Nephron progenitor cell (in vitro differentiated cells): ENCODE data around the gene CCDC85A.

Experiments
- DNase-seq: peaks from one replicate; pipeline ENCODE4 v3.0.0; 2021
- H3K27ac Mint-ChIP-seq: 2 replicates; pipeline ENCODE4 v1.8.0; 2021; ENCODE audit warnings: mild to moderate bottlenecking, moderate library complexity, mixed read lengths
- H3K27me3 Mint-ChIP-seq: 2 replicates; pipeline ENCODE4 v1.8.0; 2021; ENCODE audit warnings: mild to moderate bottlenecking, low read depth, mixed read lengths; ENCODE audit not compliant: poor library complexity
- H3K36me3 Mint-ChIP-seq: 2 replicates; pipeline ENCODE4 v1.8.0; 2021; ENCODE audit warnings: low read depth, mixed read lengths
- H3K4me1 Mint-ChIP-seq: 2 replicates; pipeline ENCODE4 v1.8.0; 2021; ENCODE audit warnings: mixed read lengths
- H3K4me3 Mint-ChIP-seq: 2 replicates; pipeline ENCODE4 v1.8.0; 2021; ENCODE audit warnings: mild to moderate bottlenecking, moderate library complexity, mixed read lengths
- H3K9me3 Mint-ChIP-seq: 2 replicates; pipeline ENCODE4 v1.8.0; 2021; ENCODE audit warnings: mild to moderate bottlenecking, moderate library complexity, mixed read lengths
- CTCF ChIP-seq: fragments of 200-600 bp; sonication (generic); IDR thresholded peaks from 2 replicates; pipeline ENCODE4 v1.5.0; 2021; ENCODE audit warnings: antibody characterized with exemption

CCDC85A gene

GRCh38 chr2:56344771-56345170 lies 161.0 kb downstream of the CCDC85A start:
- Mint-ChIP-seq H3K9me3 (no peaks in the 10 kb centered on the region), H3K36me3 (no peaks in the 10 kb centered on the region), H3K4me3 (no peak overlapping the region), H3K27me3 (no peaks in the 10 kb centered on the region), H3K27ac (no peak overlapping the region), H3K4me1 (peaks cover 7% of the 10 kb centered on the region)
- TF ChIP-seq CTCF: no peak
- DNase-seq: no peak

- TF ChIP-seq CTCF: no peak
- no peak overlapping the region for H3K4me3 Mint-ChIP-seq
- no peaks in the 10 kb centered on the region for H3K36me3 Mint-ChIP-seq
Observed at GRCh38 chr2:56347881-56348280, 164.1 kb downstream of the CCDC85A start.

GRCh38 chr2:56348392-56349210 lies 164.8 kb downstream of the CCDC85A start:
- Mint-ChIP-seq H3K36me3 (no peaks in the 10 kb centered on the region), H3K4me3 (no peak overlapping the region), H3K27me3 (no peaks in the 10 kb centered on the region), H3K27ac (no peak overlapping the region), H3K9me3 (no peaks in the 10 kb centered on the region), H3K4me1 (no peaks in the 10 kb centered on the region)
- no peak for TF ChIP-seq CTCF
- no peak for DNase-seq

More at GRCh38 chr2:56347881-56348280, 164.1 kb downstream of the CCDC85A start:
- Mint-ChIP-seq H3K27ac (no peak overlapping the region), H3K9me3 (no peaks in the 10 kb centered on the region), H3K27me3 (no peaks in the 10 kb centered on the region), H3K4me1 (no peaks in the 10 kb centered on the region)
- no peak for DNase-seq

GRCh38 chr2:56357655-56358295 lies 174.0 kb downstream of the CCDC85A start:
- TF ChIP-seq CTCF: no peak
- Mint-ChIP-seq H3K4me1 (no peaks in the 10 kb centered on the region), H3K9me3 (no peaks in the 10 kb centered on the region), H3K27ac (no peak overlapping the region), H3K4me3 (no peak overlapping the region), H3K27me3 (no peaks in the 10 kb centered on the region), H3K36me3 (no peaks in the 10 kb centered on the region)
- no peak for DNase-seq

DNA sequence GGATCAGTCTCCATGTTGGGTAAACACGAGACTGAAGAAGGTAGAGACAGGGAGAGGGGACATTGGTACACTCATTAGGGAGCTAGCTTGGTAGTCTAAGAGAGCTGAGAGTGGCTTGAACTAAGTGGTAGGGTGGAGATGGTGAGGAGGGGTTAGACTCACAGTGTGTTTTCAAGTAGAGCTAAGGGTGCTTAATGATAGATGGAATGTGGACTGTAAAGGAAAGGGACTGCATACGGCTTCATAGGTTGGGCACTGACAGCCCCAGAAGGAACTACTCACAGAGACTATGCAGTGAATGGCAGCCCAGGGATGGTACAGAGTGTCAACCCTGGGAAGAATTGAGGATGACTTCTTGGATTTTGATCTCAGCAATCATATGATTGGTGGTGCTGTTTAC lies 178.1 kb downstream of the CCDC85A start:
- H3K9me3 Mint-ChIP-seq: no peaks in the 10 kb centered on the region
- no peak for DNase-seq
- H3K4me1 Mint-ChIP-seq: no peaks in the 10 kb centered on the region
- no peak overlapping the region for H3K4me3 Mint-ChIP-seq
- no peaks in the 10 kb centered on the region for H3K36me3 Mint-ChIP-seq
- no peaks in the 10 kb centered on the region for H3K27me3 Mint-ChIP-seq
- H3K27ac Mint-ChIP-seq: no peak overlapping the region
- no peak for TF ChIP-seq CTCF

DNA sequence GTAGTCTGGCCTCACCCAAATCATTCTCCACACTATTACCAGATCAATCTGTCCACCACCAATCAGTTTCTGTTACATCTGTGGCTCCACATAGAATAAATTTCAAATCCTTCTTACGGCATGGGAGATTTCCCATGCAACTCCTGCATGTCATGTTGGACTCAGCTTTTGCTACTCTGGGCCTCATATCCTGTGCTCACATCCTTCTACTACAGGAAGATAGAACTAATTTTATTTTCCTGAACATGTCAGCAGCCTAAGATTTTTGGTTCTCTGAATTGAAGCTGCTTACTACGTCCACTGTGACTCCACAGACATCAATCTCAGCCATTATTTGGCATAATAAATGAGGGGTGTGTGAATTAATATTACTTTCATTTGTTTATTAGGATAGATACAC lies 181.1 kb downstream of the CCDC85A start:
- no peaks in the 10 kb centered on the region for H3K36me3 Mint-ChIP-seq
- no peak overlapping the region for H3K4me3 Mint-ChIP-seq
- TF ChIP-seq CTCF: no peak
- no peaks in the 10 kb centered on the region for H3K9me3 Mint-ChIP-seq
- H3K4me1 Mint-ChIP-seq: no peaks in the 10 kb centered on the region
- no peak for DNase-seq
- H3K27ac Mint-ChIP-seq: no peak overlapping the region
- no peaks in the 10 kb centered on the region for H3K27me3 Mint-ChIP-seq
